Endothelial cell of umbilical vein (primary cell): ENCODE measurements around the gene CDH20.

Experiments
- EZH2 ChIP-seq: IDR thresholded peaks from 2 replicates; pipeline ENCODE4 v1.6.1; 2012; ENCODE audit warnings: borderline replicate concordance, low read depth, mild to moderate bottlenecking, moderate library complexity, low read length, inconsistent platforms; ENCODE audit not compliant: severe bottlenecking
- POLR2A ChIP-seq: IDR thresholded peaks from 2 replicates; pipeline ENCODE4 v1.6.1; 2012; ENCODE audit warnings: low read depth, mild to moderate bottlenecking, control low read depth, low read length

- TF ChIP-seq EZH2 (no peak), POLR2A (no peak)
Measured at GRCh38 chr18:61575419-61575818, 242.2 kb downstream of the CDH20 start.
